Effector CD4-positive, alpha-beta T cell (primary cell): ENCODE results near the gene NQO1.
"Not testable (repeated sequence)": the region's sequence is repeated elsewhere in the genome, so short reads cannot be mapped to it uniquely, and the experiment has no call there.

ENCODE experiments used
- DNase-seq: peaks from one replicate; pipeline ENCODE4 v3.0.0-alpha.2; 2020

NQO1 gene

DNA sequence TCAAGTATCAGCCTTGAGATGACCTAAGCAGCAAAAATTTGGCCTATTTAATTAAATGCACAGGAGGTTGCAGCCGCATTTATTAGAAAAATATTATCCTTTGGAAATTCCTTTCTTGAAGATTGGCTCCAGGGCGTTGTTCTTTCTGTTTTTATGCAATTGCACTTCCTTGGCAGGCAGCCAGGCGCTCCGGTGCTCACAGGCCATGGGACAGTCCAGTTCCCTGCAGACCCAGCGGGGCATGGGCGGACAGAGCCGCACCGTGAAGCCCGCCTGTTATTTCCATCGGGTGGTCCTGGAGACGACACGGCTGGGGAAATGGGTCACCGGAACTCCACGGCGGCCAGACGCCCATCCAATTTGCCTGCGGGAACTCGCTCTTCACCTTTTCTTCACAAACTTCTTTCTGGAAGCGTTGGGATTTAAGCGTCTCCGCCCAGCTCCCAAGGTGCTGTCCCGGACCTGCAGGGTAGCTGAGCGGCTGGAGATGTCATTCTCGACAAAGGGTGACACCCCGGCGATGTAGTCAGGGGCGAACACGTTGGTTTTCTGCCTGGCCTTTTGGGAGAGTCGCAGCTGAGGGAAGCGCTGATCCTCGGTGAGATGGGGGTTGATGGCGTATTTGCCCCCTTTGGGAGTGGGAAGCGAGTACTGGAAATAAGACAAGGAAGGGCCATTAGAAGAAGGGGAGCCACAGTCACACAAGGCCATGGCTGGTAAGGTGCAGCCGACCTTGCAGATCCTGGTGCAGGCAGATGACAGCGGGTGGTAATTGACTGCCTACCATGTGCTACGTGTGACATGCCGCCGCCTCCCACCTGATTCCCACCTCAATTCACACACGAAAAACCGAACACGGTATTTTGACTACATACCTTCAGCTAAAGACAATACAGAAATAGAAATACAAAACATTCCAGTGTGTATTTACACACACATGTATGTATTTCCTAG is 15.9 kb upstream of the NQO1 start:
- DNase-seq: no peak

DNA sequence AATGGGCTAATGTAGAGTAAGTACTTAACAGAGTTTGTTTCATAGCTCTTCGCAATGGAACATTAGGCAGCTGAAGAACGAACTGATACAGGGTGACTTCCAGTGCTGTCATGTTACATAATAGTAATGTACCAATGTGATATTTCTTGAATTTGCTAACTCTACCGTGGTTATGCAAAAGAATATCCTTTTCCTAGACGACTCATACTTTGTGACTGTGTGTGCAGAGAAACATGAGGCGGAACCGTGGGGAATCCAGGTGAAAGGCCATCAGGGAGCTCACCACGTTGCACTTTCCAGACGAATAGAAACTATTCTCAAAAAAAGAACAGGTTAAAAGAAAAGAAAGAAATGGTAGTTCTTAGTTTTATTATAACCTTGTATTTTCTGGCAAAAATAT is 15.2 kb upstream of the NQO1 start:
- DNase-seq: no peak

DNA sequence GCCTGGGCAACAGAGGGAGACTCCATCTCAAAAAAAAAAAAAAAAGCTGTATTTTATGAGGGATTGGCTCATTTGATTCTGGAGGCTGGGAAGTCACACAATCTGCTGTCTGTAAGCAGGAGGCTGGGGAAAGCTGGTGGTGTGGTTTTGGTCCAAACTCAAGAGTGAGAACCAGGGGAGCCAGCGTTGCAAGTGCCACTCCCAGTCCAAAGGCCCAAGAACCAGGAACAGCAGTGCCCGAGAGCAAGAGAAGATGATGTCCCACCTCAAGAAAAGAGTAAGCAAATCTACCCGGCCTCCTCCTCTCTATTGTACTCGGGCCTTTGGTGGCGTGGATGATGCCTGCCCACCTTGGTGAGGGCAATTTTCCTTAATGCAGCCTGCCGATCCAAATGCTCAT is 5.7 kb upstream of the NQO1 start:
- no peak for DNase-seq

DNA sequence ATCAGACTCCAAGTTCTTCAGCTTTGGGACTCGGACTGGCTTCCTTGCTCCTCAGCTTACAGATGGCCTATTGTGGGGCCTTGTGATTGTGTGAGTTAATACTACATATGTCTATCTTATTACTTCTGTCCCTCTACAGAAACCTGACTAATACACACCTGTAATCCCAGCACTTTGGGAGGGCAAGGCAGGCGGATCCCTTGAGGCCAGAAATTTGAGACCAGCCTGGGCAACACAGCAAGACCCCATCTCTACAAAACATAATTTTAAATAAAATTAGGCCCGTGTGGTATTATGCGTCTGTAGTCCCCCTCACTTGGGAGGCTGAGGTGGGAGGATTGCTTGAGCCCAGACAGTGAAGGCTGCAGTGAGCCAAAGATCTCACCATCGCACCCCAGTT is 4.9 kb upstream of the NQO1 start:
- DNase-seq: not testable (repeated sequence)

DNA sequence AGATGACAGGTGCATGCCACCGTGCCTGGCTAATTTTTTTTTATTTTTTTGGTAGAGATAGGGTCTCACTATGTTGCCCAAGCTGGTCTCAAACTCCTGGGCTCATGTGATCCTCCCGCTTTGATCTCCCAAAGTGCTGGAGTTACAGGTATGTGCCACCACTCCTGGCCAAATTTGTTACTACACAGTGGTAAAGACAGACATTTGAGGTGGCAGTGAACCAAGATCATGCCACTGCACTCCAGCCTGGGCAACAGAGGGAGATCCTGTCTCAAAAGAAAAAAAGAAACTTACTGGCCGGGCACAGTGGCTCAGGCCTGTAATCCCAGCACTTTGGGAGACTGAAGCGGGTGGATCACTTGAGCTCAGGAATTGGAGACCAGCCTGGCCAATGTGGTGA is 2.7 kb upstream of the NQO1 start:
- not testable (repeated sequence) for DNase-seq

DNA sequence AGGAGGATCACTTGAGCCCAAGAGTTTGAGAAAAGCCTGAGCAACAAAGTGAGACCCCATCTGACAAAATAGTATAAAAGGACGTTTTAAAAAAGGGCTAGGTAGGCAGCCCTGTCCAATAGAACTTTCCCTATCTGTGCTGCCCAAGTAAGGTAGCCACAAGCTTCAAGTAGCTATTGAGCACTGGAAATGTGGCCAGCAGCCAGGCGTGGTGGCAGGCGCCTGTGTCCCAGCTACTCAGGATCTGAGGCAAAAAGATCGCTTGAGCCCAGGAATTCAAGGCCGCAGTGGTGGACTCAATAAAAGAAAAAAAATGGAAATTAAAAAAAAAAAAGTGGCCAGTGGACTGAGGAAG is 1.5 kb upstream of the NQO1 start:
- no peak for DNase-seq

DNA sequence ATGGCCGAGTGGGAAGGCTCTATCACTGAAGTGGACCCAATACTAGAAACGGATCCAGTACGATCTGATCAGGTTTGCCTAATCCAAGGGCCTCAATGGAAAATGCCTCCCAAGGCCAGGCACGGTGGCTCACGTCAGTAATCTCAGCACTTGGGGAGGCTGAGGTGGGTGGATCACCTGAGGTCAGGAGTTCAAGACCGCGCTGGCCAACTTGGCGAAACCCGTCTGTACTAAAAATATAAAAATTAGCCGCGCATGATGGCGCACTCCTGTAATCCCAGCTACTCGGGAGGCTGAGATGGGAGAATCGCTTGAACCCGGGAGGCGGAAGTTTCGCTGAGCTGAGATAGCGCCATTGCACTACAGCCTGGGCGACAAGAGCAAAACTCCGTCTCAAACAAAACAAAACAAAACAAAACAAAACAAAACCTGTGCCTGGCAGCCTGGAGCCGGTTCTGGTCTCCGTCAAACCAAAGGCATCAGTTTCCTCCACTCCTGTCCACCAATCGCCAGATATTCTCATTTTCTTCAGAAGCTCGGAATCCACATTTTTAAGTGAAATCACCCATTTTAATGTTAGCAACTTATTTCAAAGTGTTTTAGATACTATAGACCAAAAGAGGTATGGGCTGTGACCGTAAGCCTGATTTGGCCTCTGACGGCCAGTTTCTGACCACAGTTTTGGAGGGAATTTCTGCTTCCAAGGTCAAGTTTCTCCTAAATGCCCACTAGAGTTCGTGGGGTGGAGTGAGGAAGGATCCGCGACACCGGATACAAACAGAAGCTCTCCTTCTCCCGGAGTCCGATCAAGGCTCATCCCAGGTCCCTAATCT is 664 bp downstream of the NQO1 start:
- DNase-seq: no peak

DNA sequence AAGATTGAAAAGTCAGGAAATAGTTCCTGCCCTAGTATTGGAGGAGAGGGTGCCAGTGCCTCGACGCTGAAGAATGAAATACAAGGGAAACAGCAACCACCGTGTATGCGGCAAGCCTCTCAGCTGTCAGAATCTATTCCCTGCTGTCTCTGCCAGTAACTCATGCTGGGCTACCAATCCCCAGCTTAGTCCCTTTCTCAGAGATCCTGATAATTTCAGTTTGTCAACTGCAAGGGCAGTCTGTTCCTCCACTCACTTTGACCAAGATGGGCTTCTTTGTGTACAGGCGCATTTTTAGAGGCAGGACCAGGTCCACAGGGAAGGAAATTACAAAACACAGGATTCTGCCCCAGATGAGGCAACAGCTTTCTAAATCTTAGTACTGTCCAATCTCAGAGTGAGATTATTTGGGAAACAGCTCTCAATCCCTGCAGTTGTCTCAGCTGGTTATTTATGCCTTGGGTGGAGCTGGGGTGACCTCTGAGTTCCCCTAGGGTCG is 1.3 kb downstream of the NQO1 start:
- DNase-seq: no peak

DNA sequence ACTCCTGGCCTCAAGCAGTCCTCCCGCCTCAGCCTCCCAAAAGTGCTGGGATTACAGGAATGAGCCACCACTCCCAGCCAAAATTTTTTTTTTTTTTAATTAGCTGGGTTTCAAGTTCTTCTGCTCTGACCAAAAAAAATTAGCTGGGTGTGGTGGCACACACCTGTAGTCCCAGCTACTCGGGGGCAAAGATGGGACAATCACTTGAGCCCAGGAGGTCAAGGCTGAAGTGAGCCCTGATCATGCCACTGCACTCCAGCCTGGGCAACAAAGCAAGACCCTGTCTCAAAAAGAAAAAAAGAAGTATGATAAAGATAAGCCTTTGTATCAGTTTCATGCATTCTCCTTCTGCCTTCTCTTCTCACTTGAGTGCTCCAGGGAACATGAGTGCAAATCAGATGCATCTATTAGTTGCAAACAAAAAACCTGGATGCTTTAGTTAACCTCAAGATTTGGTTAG is 1.9 kb downstream of the NQO1 start:
- no peak for DNase-seq

DNA sequence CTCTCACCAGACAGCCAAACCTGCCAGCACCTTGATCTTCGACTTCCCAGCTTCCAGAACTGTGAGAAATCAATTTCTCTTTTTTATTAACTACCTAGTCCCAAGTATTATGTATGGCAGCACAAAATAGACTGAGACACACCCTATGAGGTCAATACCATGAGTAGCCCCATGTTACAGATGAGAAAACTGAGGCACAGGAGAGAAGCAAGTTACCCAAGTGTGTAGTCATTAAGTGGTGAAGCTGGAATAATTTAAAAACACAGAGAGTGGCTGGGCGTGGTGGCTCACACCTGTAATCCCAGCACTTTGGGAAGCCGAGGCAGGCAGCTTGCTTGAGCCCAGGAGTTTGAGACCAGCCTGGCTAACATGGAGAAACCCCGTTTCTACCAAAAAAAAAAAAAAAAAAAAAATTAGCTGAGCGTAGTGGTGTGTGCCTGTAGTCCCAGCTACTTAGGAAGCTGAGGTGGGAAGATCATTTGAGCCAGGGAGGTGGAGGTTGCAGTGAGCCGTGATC is 4.9 kb downstream of the NQO1 start:
- DNase-seq: no peak

DNA sequence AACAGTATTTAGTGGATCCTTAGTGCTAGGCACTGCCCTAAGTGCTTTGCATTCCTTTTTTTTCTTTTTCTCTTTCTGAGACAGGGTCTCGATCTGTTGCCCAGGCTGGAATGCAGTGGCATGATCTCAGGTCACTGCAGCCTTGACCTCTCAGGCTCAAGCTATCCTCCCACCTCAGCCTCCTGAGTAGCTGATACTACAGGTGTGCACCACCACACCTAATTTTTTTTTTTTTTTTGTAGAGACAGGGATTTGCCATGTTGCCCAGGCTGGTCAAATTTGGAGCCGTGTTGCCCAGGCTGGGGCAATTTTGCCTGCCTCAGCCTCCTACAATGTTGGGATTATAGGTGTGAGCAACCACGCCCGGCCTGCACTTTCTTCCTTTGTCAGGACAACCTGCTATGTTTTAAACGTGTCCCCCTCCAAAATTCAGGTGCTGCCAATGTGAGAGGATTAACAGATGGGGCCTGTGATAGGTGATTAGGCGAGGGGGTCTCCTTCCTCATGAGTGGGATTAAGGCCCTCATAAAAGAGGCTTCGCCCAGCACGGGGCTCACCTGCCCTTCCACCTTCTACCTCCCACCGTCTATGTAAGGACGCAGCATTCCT is 5.4 kb downstream of the NQO1 start:
- DNase-seq: no peak

DNA sequence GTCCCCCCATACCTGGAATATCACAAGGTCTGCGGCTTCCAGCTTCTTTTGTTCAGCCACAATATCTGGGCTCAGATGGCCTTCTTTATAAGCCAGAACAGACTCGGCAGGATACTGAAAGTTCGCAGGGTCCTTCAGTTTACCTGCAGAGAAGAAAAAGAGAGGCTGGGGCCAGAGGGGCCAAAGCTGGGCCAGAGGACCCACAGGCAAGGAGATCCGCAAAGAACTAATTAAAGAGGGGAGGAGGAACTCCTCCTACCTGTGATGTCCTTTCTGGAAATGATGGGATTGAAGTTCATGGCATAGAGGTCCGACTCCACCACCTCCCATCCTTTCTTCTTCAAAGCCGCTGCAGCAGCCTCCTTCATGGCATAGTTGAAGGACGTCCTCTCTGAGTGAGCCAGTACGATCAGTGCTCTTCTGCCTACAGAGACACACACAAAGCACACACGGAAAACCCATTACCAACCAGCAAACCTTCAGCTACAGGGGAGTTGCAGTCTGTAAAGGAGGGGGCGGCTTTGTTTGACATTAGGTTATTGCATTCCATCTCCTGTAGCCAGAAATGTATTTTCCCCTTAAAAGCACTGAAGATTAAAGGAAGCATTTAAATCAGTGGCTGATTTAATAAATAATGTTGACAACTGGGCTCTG is 8.1 kb downstream of the NQO1 start:
- no peak for DNase-seq

DNA sequence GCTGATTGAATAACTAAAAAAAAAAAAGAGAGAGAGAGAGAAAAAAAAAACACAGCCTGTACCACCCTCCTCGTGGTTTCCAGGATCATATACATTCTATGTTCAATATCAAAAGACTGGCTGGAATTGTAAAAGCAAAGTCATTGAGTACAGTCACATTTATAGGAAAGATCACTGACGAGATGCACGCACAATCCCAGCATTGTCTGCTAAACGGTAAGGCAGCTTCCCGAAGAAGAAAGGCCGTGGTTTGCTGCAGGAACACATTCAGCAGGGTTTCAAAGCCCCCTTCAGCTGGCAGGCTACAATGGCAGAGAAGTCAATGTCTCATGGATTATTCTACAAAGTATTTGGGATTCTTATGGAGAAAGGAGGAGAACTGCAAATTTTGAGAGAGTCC is 9.3 kb downstream of the NQO1 start:
- DNase-seq: no peak

DNA sequence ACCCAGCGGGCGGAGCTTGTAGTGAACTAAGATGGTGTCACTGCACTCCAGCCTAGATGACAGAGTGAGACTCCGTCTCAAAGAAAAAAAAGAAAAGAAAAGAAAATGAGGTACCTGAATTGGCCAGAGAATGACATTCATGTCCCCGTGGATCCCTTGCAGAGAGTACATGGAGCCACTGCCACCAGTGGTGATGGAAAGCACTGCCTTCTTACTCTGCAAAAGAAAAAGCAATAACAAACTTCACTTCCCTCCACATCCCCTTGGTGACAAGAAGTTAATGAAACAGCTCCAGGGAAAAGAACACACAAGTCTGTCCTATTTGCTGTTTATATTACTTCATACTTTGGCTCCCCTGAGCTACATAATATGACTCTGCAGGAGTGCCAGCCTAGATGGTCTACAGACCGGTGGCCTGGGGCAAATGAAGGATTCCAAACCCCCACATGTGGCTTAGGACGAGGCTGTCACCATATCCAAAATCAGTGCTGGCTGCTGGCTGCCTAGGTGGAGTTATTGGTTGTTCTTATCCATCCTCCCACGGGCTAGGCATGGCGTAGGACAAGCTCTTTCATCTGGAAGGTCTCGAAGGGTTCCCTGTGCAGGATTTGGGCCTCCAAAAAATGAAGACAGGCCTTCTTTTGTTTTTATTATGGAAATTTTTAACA is 13.3 kb downstream of the NQO1 start:
- no peak for DNase-seq

DNA sequence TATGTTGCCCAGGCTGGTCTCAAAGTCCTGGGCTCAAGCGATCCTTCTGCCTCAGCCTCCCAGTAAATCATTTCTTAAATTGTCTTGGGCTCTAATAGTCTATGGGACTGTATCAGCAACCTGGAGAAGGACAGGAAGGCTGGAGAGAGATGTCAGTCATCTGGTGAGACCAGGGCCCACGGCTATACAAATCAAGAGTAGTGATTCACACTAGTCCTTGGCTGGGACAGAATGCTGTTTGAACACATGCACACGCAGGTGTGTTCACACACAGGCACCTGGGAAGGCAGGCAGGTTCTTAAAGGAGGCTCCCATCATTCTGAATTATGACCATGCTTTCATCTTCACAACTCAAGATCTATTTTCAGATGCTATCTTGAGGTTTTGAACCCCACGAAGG is 14.1 kb downstream of the NQO1 start:
- no peak for DNase-seq

DNA sequence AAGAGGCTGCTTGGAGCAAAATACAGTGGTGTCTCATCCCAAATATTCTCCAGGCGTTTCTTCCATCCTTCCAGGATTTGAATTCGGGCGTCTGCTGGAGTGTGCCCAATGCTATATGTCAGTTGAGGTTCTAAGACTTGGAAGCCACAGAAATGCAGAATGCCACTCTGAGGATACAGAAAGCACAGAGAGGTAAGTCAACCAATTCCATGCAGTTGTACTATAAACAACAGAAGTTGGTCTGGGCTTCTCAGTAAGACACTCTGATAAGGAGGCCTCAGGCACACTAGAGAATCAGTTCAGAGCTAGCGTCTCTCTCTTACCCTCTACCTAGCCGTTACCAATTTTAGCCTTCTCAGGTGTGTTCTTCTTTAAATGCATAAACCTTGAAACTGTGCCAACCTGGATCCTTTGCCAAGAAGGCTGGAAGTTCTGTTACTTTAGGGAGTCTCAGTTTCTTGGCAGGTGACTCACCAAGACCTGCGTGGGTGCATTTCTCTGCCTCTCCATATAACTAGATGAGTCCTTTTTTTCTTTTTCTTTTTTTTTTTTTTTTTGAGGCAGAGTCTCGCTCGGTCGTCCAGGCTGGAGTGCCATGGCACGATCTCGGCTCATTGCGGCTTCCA is 15.1 kb downstream of the NQO1 start:
- DNase-seq: no peak

DNA sequence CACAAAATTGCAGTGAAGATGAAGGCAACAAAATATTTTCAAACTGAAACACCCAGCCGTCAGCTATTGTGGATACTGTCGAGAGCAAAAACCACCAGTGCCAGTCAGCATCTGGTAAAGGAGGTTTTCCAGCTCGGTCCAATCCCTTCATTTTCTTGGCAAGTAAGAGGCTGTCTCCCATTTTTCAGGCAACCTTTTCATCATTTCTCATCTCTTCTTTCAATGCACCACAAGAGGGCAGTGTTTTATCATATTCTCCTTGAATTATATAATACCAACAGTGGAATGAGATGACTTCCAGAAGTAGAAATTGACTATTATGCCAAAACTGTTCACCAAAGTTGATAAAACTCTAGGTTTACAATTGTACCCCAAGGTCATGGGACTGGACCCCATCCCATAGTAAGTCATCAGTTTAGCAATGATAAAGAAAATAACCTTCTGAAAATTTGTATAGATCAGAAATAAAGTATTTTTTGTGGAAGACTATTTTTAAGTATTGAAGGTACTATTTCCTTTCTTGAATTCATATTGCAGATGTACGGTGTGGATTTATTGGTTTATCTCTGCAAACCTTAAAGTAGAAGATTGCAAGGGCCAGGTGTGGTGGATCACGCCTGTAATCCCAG is 16.8 kb downstream of the NQO1 start:
- no peak for DNase-seq

DNA sequence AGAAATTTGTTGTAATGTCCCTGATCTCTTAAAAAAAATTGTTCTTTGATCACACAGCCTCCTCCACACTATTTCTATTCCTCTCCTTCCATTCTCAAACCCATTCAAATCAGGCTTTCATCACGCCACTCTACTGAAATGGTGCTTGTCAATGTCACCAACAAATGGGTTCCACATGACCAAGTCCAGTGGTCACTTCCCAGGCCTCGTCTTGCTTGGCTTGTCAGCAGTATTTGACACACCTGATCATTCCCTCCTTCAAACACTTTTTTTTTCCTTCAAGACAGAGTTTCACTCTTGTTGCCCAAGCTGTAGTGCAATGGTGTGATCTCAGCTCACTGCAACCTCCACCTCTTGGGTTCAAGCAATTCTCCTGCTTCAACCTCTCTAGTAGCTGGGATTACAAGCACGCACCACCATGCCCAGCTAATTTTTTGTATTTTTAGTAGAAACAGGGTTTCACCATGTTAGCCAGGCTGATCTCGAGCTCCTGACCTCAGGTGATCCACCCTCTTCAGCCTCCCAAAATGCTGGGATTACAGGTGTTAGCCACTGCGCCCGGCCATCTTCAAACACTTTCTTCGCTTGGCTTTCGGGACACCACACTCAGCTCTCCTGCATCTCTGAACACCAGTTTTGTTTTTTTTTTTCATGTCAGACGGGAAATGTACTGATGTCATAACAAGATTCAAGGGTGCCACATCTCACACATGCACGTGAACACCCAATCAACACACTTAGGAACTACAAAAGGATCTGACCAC is 18.3 kb downstream of the NQO1 start:
- no peak for DNase-seq

DNA sequence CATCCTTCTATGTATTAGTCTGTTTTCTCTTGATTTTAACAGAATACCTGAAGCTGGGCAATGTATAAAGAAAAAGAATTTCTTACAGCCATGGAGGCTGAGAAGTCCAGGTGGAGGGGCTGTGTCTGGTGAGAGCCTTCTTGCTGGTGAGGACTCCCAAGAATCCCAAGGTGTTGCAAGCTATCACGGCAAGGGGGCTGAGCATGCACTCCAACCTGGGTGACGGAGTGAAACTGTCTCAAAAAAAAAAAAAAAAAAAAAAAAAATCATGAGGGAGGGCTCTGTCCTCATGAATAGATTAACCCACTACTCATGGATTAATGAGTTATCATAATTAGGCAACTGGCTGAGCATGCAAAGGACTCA is 19.4 kb downstream of the NQO1 start:
- DNase-seq: no peak

DNA sequence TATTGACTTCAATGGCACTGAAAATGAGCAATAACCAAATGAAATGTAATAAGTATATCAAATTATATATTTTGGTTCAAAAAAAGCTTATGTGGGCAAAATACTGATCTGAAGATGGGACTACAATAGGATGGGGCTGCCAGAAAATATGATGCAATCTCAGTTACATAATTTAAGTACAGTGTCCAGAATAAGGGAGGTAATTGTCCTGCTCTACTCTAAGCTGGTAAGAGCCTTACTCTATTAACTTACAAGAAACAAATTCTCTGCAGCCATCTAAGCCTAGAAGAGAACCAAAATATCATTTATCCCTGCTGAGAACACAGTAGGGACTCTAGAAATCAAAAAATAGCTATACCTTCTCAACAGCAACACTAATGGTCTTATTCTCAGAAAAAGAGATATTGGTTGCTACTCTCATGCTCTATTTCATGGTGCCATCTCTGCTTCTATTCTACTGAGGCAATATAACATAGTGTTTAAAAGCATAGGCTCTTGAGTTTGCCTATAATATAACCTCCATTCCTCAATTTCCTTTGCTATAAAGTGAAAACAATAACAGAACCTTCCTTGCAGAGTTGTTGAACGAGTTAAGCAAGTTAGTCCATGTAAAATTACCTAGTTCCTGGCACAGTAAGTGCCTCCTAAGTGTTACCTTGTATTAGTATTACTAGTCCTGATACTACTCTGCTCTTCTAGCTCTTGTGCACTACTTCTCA is 19.9 kb downstream of the NQO1 start:
- DNase-seq: no peak
